Breast epithelium (tissue), 3 donors: ENCODE measurements around the gene PREP.

Source experiments
- POLR2A ChIP-seq: fragments of 450-650 bp; IDR thresholded peaks from one replicate; pipeline ENCODE4 v1.6.1; 2016; ENCODE audit warnings: antibody characterized with exemption, mild to moderate bottlenecking, moderate library complexity
- TF ChIP-seq, protein P1 (sequence below), 3 donors: fragments of 450-650 bp; IDR thresholded peaks; one replicate each; pipeline ENCODE4 v1.5.1; 2016 to 2017; ENCODE audit warnings: antibody characterized with exemption in 3 of 3, mild to moderate bottlenecking in 3 of 3, moderate library complexity in 3 of 3

DNA sequence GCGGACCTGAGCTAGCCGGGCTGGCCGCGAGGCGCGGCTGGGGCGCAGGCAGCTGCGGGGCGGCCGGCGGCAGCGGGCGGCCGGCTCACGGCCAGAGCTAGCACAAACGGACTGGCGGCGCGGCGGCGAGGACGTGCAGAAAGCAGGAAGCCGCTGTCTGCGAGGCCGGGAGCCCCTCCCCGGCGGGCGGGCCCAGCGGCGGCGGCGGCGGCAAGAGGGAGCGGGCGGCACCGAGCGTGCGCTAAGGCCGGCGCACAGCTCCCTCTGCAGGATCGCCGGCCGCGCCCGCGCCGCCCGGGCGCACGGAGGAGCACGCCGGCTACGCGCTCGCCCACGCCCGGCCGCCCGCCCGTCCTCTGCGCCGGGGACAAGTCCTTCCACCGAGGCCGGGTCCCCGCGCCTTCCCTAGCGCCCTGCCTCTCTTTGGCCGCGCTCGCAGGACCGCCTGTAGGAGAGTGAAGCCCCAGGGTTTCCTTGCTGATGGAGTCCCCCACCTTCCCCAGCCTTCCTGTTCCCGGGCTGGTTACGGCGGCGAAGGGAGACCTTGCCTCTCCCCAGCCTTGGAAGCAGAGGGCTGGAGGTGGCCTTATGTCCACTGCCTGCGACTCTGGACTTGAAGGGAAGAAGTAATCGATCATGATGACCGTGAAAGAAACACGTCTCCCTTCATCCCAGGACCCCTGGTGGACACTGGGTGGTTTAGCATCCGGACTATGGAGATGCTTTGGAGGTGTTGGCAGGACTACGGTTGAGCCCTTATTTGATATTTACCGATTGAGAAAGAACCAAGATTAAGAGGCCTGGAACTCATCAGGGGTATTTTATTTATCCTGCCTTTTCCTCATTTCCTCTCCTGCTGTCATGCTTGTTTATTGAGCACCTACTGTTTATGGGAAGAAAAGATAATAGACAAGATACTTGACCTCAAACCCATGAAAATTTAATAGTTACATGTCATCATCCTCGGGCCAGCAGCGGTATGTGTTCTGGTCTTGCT, at the start of gene PREP:
- TF ChIP-seq, protein P1, sequence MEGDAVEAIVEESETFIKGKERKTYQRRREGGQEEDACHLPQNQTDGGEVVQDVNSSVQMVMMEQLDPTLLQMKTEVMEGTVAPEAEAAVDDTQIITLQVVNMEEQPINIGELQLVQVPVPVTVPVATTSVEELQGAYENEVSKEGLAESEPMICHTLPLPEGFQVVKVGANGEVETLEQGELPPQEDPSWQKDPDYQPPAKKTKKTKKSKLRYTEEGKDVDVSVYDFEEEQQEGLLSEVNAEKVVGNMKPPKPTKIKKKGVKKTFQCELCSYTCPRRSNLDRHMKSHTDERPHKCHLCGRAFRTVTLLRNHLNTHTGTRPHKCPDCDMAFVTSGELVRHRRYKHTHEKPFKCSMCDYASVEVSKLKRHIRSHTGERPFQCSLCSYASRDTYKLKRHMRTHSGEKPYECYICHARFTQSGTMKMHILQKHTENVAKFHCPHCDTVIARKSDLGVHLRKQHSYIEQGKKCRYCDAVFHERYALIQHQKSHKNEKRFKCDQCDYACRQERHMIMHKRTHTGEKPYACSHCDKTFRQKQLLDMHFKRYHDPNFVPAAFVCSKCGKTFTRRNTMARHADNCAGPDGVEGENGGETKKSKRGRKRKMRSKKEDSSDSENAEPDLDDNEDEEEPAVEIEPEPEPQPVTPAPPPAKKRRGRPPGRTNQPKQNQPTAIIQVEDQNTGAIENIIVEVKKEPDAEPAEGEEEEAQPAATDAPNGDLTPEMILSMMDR (IDR thresholded peaks at IDR 0.05), result peak; percentile 79 to 89 (median 87)
- no peak for TF ChIP-seq POLR2A
